Neural crest cell (in vitro differentiated cells): ENCODE data around the gene PLEKHG3. TPM values are rescaled to one million over a fixed set of nuclear protein-coding genes. Genes with fewer than 3 reads are reported as not detected.

Experiments used
- DNase-seq: peaks from one replicate; pipeline ENCODE4 v3.0.0; 2021; ENCODE audit warnings: low read depth, mixed read lengths, low spot score
- H3K27ac Mint-ChIP-seq: one replicate; pipeline ENCODE4 v1.8.0; 2021; ENCODE audit warnings: mild to moderate bottlenecking, mixed read lengths; ENCODE audit not compliant: unreplicated experiment
- H3K27me3 Mint-ChIP-seq: 2 replicates; pipeline ENCODE4 v1.8.0; 2021; ENCODE audit warnings: low read depth, mild to moderate bottlenecking, mixed read lengths
- H3K36me3 Mint-ChIP-seq: 2 replicates; pipeline ENCODE4 v1.8.0; 2021; ENCODE audit warnings: low read depth, mild to moderate bottlenecking, mixed read lengths
- H3K4me1 Mint-ChIP-seq: 2 replicates; pipeline ENCODE4 v1.8.0; 2021; ENCODE audit warnings: mixed read lengths
- H3K4me3 Mint-ChIP-seq: one replicate; pipeline ENCODE4 v1.8.0; 2021; ENCODE audit warnings: mild to moderate bottlenecking, mixed read lengths
- H3K9me3 Mint-ChIP-seq: 2 replicates; pipeline ENCODE4 v1.8.0; 2021; ENCODE audit warnings: mixed read lengths
- total RNA-seq: library from RNA; stranded (reverse); gene quantifications from 2 replicates; pipeline ENCODE4 v1.2.1, GENCODE V29; 2021
- TF ChIP-seq, protein P1 (sequence below): fragments of 200-600 bp; sonication (generic); conservative IDR thresholded peaks from 2 replicates; pipeline ENCODE4 v1.5.0; 2021; ENCODE audit warnings: antibody characterized with exemption, mild to moderate bottlenecking

The PLEKHG3 gene
- total RNA-seq, 1 donor from 2014 or later, result 43.4 TPM

DNA sequence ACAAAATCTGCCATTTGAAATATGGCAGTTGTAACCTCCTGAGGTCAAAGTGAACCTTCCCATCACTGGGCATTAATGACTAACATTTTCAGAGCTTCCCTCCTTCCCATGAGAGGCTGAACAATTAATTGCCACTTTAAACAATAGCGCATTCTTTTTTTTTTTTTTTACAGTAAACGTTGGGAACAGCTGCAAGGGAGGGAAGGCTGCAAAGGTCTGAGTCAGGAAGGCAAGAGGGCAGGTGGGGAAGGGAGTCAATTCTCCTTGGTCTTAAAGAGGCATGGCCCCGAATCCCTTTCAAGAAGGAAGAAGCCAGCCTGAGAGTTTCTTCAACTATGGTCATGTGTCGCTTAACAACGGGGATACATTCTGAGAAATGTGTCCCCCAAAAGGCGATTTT is 41.0 kb upstream of the PLEKHG3 start:
- Mint-ChIP-seq H3K27me3 (no peaks in the 10 kb centered on the region), H3K4me1 (peaks cover 5% of the 10 kb centered on the region), H3K4me3 (no peak overlapping the region), H3K36me3 (no peaks in the 10 kb centered on the region), H3K27ac (no peak overlapping the region), H3K9me3 (no peaks in the 10 kb centered on the region)
- DNase-seq, result no peak
- TF ChIP-seq, protein P1, sequence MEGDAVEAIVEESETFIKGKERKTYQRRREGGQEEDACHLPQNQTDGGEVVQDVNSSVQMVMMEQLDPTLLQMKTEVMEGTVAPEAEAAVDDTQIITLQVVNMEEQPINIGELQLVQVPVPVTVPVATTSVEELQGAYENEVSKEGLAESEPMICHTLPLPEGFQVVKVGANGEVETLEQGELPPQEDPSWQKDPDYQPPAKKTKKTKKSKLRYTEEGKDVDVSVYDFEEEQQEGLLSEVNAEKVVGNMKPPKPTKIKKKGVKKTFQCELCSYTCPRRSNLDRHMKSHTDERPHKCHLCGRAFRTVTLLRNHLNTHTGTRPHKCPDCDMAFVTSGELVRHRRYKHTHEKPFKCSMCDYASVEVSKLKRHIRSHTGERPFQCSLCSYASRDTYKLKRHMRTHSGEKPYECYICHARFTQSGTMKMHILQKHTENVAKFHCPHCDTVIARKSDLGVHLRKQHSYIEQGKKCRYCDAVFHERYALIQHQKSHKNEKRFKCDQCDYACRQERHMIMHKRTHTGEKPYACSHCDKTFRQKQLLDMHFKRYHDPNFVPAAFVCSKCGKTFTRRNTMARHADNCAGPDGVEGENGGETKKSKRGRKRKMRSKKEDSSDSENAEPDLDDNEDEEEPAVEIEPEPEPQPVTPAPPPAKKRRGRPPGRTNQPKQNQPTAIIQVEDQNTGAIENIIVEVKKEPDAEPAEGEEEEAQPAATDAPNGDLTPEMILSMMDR, result no peak

DNA sequence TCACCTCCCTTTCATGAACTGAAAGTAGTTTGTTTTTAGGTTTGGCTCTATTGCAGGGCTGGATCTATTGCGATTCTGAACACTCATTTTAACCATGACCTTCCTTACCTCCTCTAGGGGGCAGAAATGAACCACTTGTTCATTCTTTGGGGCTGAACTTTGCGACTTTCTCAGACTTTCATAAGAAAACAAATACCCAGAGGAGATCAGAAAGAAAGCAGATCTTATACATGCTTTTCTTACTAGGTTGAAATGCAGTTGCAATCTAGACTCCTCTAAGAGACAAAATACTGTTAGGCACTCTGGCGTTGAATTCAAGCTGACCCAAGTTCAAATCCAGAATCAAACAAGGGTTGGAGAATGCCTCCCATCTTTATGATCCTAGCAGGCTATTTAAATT is 32.6 kb upstream of the PLEKHG3 start:
- Mint-ChIP-seq H3K9me3 (no peaks in the 10 kb centered on the region), H3K4me1 (peaks cover 4% of the 10 kb centered on the region), H3K27ac (no peak overlapping the region), H3K27me3 (peaks cover 13% of the 10 kb centered on the region), H3K4me3 (no peak overlapping the region), H3K36me3 (no peaks in the 10 kb centered on the region)
- TF ChIP-seq, protein P1, result peak; percentile 81
- no peak for DNase-seq

DNA sequence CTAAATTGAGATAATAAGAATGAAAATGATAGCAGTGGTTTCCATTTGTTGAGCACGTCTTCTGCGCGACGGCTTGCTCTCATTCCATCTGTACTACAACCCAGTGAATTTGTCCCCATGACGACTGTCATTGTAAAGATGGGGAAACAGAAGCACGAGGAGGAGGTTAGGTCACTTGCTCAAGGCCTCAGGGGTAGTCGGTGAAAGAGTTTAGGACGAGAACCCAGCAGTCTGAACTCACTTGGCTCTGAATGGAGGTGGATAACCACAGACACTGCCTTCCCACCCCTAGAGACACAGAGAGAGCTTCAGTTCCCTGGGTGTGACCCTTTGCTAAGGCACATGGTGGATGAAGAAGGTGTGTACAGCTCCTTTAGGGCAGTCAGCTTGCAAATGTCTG is 30.9 kb upstream of the PLEKHG3 start:
- Mint-ChIP-seq H3K4me3 (no peak overlapping the region), H3K4me1 (peaks cover 4% of the 10 kb centered on the region), H3K27me3 (peaks cover 13% of the 10 kb centered on the region), H3K36me3 (no peaks in the 10 kb centered on the region), H3K9me3 (no peaks in the 10 kb centered on the region), H3K27ac (no peak overlapping the region)
- no peak for DNase-seq
- TF ChIP-seq, protein P1, result no peak

DNA sequence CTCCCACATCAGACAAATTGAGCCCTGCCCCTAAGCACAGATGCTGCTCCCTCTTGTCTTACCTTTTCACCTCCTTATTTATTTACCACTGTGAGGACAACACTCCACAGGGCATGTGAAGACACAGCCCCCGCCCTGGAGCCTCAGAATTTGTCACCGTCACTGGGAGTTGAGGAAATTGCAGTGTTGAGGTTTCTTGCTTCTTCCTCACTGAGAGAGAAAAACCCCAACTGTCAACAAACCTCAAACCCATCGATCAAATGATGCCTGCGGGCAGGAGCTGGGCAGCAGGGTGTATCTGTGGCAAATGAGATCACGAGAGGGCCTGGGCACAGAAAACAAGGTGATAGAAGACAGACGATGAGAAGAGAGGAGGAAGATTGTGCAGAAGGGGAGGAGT is 30.5 kb upstream of the PLEKHG3 start:
- H3K36me3 Mint-ChIP-seq, result no peaks in the 10 kb centered on the region
- no peaks in the 10 kb centered on the region for H3K9me3 Mint-ChIP-seq
- peaks cover 4% of the 10 kb centered on the region for H3K4me1 Mint-ChIP-seq
- H3K4me3 Mint-ChIP-seq, result no peak overlapping the region
- DNase-seq, result no peak
- TF ChIP-seq, protein P1, result no peak
- peaks cover 13% of the 10 kb centered on the region for H3K27me3 Mint-ChIP-seq
- H3K27ac Mint-ChIP-seq, result no peak overlapping the region

- Mint-ChIP-seq H3K4me1 (peaks cover 4% of the 10 kb centered on the region), H3K27me3 (peaks cover 13% of the 10 kb centered on the region), H3K36me3 (no peaks in the 10 kb centered on the region), H3K27ac (no peak overlapping the region), H3K4me3 (no peak overlapping the region), H3K9me3 (no peaks in the 10 kb centered on the region)
- DNase-seq, result no peak
- TF ChIP-seq, protein P1, result no peak
Observed at GRCh38 chr14:64674829-64675228, 29.4 kb upstream of the PLEKHG3 start.

- no peak for DNase-seq
- no peak overlapping the region for H3K4me3 Mint-ChIP-seq
- H3K27me3 Mint-ChIP-seq, result peaks cover 16% of the 10 kb centered on the region
- H3K9me3 Mint-ChIP-seq, result no peaks in the 10 kb centered on the region
- peaks cover 8% of the 10 kb centered on the region for H3K4me1 Mint-ChIP-seq
- H3K36me3 Mint-ChIP-seq, result no peaks in the 10 kb centered on the region
- TF ChIP-seq, protein P1, result no peak
- H3K27ac Mint-ChIP-seq, result no peak overlapping the region
Observed at GRCh38 chr14:64675312-64675711, 28.9 kb upstream of the PLEKHG3 start.
